Endothelial cell of umbilical vein (primary cell): ENCODE results near the gene TMEM62.

Source experiments
- FOS ChIP-seq: IDR thresholded peaks from 2 replicates; pipeline ENCODE4 v1.6.1; 2011; ENCODE audit warnings: mild to moderate bottlenecking, low read length, moderate library complexity, borderline replicate concordance; ENCODE audit not compliant: insufficient read depth
- GATA2 ChIP-seq: IDR thresholded peaks from 2 replicates; pipeline ENCODE4 v1.7.0; 2011; ENCODE audit warnings: low read depth, mild to moderate bottlenecking, moderate library complexity, mixed read lengths, low read length; ENCODE audit not compliant: insufficient read length, insufficient read depth
- MYC ChIP-seq: IDR thresholded peaks from one replicate; pipeline ENCODE4 v1.6.1; 2011; ENCODE audit warnings: mild to moderate bottlenecking, low read depth, low read length
- POLR2A ChIP-seq: IDR thresholded peaks from 2 replicates; pipeline ENCODE4 v1.6.1; 2012; ENCODE audit warnings: low read depth, mild to moderate bottlenecking, control low read depth, low read length
- POLR2AphosphoS5 ChIP-seq: IDR thresholded peaks from 2 replicates; pipeline ENCODE4 v1.6.1; 2012; ENCODE audit warnings: low read depth, mild to moderate bottlenecking, control low read depth, low read length, moderate library complexity; ENCODE audit not compliant: insufficient read depth
- TF ChIP-seq, protein P1 (sequence below), 2 donors: IDR thresholded peaks; 1 replicate in 1 of 2; 2 replicates in 1 of 2; pipeline ENCODE4 v1.5.1; 2011; ENCODE audit warnings: low read length in 2 of 2, mild to moderate bottlenecking in 2 of 2, moderate library complexity in 2 of 2, control low read depth in 1 of 2, inconsistent platforms in 1 of 2, low read depth in 1 of 2; ENCODE audit not compliant: insufficient read depth in 1 of 2; ENCODE audit errors: extremely low read depth in 1 of 2
- TF ChIP-seq, protein P2 (sequence below): IDR thresholded peaks from 2 replicates; pipeline ENCODE4 v1.6.1; 2011; ENCODE audit not compliant: insufficient read depth, insufficient read length

DNA sequence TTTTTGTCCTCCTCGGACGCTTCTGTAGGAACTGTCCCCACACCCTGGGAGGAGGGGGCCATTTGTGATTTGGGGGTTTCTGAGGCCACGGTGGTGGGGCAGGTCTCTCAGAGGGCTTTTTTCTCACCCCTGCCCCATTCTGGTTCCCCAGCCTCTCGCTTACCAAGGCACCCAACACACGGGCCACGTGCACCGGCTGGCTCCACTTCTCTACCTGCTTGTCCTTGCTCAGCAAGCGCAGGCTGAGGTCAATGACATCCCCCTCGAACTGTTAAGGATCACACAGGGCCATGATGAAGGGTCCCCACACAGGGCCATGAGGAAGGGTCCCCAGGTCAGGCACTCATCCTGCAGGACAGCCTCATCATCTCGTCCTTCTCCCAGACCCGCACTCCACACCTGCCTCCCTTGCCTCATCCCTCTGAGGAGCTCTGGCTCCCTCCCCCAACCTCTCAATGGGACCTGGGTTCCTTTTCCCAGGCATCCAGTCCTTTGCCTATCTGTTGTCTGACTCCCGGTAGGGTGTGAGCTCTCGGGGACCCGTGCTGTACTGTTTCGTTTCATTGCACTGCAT, 76.9 kb downstream of the TMEM62 start:
- TF ChIP-seq, protein P1, sequence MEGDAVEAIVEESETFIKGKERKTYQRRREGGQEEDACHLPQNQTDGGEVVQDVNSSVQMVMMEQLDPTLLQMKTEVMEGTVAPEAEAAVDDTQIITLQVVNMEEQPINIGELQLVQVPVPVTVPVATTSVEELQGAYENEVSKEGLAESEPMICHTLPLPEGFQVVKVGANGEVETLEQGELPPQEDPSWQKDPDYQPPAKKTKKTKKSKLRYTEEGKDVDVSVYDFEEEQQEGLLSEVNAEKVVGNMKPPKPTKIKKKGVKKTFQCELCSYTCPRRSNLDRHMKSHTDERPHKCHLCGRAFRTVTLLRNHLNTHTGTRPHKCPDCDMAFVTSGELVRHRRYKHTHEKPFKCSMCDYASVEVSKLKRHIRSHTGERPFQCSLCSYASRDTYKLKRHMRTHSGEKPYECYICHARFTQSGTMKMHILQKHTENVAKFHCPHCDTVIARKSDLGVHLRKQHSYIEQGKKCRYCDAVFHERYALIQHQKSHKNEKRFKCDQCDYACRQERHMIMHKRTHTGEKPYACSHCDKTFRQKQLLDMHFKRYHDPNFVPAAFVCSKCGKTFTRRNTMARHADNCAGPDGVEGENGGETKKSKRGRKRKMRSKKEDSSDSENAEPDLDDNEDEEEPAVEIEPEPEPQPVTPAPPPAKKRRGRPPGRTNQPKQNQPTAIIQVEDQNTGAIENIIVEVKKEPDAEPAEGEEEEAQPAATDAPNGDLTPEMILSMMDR (IDR thresholded peaks at IDR 0.05; ENCODE audit: extremely low read depth in 1 of 2, insufficient read depth in 1 of 2, low read depth in 1 of 2, low read length in 2 of 2), result no peak
- no peak for TF ChIP-seq POLR2AphosphoS5
- TF ChIP-seq FOS, result no peak
- TF ChIP-seq POLR2A, result no peak
- no peak for TF ChIP-seq MYC
- TF ChIP-seq, protein P2, sequence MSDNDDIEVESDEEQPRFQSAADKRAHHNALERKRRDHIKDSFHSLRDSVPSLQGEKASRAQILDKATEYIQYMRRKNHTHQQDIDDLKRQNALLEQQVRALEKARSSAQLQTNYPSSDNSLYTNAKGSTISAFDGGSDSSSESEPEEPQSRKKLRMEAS, result no peak
- no peak for TF ChIP-seq GATA2
